ENCODE results near the gene BAG3. TPM values are rescaled to one million over a fixed set of nuclear protein-coding genes. Genes with fewer than 3 reads are reported as not detected.

Gene BAG3
- total RNA-seq, 1 experiment from 2014 or later = 57.0 TPM

GRCh38 chr10:119602241-119603095 is 48.7 kb upstream of the BAG3 start:
- Histone ChIP-seq H3K9ac (ENCODE audit: low read length) (no peak overlapping the region), H3K36me3 (ENCODE audit: control insufficient read depth in 1 of 2, insufficient read depth in 2 of 2, low read length in 2 of 2) (no peaks in the 10 kb centered on the region), H3K27me3 (ENCODE audit: insufficient read depth, low read length) (no peaks in the 10 kb centered on the region), H3K4me1 (ENCODE audit: control insufficient read depth in 1 of 2, insufficient read depth in 2 of 2, low read length in 2 of 2) (peaks cover 5 to 6% of the 10 kb centered on the region in 2 experiments; a peak in 3 of 4 replicates), H4K20me1 (ENCODE audit: insufficient read depth) (no peaks in the 10 kb centered on the region), H3K9me2 (ENCODE audit: insufficient read depth) (no peaks in the 10 kb centered on the region), H3K79me2 (ENCODE audit: insufficient read depth, low read length) (no peaks in the 10 kb centered on the region), H3K4me3 (replicated peaks in 1 of 2; ENCODE audit: low read depth in 1 of 2, low read length in 2 of 2) (no peak overlapping the region), H3K4me2 (ENCODE audit: low read length) (no peak overlapping the region), H3K27ac (ENCODE audit: low read depth, low read length) (no peak overlapping the region), H3K9me3 (ENCODE audit: control insufficient read depth in 1 of 2, insufficient read depth in 1 of 2, low read depth in 1 of 2, low read length in 2 of 2) (no peaks in the 10 kb centered on the region; a peak in 1 of 4 replicates), H2AFZ (ENCODE audit: low read depth, low read length, poor library complexity, severe bottlenecking) (no peak overlapping the region)
- BruUV-seq (replicated peaks) = no TSS peak
- ATAC-seq (peak; percentile 97), DNase-seq (ENCODE audit: low read depth, low spot score) (peak; percentile 51)
- ChIA-PET CTCF (interaction anchor here (0.6 to 1.6 kb wide), 26 partner anchors 9 to 403 kb away, joined by 3 to 10 read pairs (median 4); partner anchors contain the start of genes BAG3 and RGS10), POLR2A (interaction anchor here (1.0 kb wide), 1 partner anchor 19 kb away, joined by 3 read pairs; no protein-coding TSS in a partner anchor), RAD21 (ENCODE audit: low non-redundant PET in 1 of 2, low total read pairs in 2 of 2, uncharacterized antibody in 2 of 2, unreplicated experiment in 2 of 2) (interaction anchor here (0.7 to 1.5 kb wide), 2 partner anchors 403 kb away, joined by 3 to 8 read pairs; no protein-coding TSS in a partner anchor)
- intact Hi-C loops (cut with micrococcal nuclease) = no loop called here
- TF ChIP-seq SRF (IDR thresholded peaks at IDR 0.05; ENCODE audit: low read depth) (no peak), CTCF (IDR thresholded peaks at IDR 0.05 in 2 of 3, conservative IDR thresholded peaks at IDR 0.05 in 1 of 3; ENCODE audit: borderline replicate concordance in 1 of 3, insufficient read depth in 1 of 3, low read depth in 2 of 3, low read length in 2 of 3) (peak in 2 of 3 experiments; percentile 89 to 93; a peak in 4 of 6 replicates)

- POLR2A ChIA-PET = no interaction called here
Measured at GRCh38 chr10:119604468-119604867, 46.7 kb upstream of the BAG3 start.

More at GRCh38 chr10:119604468-119604867, 46.7 kb upstream of the BAG3 start:
- Histone ChIP-seq H4K20me1 (ENCODE audit: insufficient read depth) (no peaks in the 10 kb centered on the region), H3K27me3 (ENCODE audit: insufficient read depth, low read length) (no peaks in the 10 kb centered on the region), H3K4me1 (ENCODE audit: control insufficient read depth in 1 of 2, insufficient read depth in 2 of 2, low read length in 2 of 2) (peaks cover 0 to 10% of the 10 kb centered on the region in 2 experiments; a peak in 1 of 4 replicates), H3K9me3 (ENCODE audit: control insufficient read depth in 1 of 2, insufficient read depth in 1 of 2, low read depth in 1 of 2, low read length in 2 of 2) (no peaks in the 10 kb centered on the region), H3K9me2 (ENCODE audit: insufficient read depth) (no peaks in the 10 kb centered on the region), H3K9ac (ENCODE audit: low read length) (no peak overlapping the region), H3K4me2 (ENCODE audit: low read length) (no peak overlapping the region), H3K4me3 (replicated peaks in 1 of 2; ENCODE audit: low read depth in 1 of 2, low read length in 2 of 2) (no peak overlapping the region), H3K27ac (ENCODE audit: low read depth, low read length) (no peak overlapping the region), H3K79me2 (ENCODE audit: insufficient read depth, low read length) (no peaks in the 10 kb centered on the region), H2AFZ (ENCODE audit: low read depth, low read length, poor library complexity, severe bottlenecking) (no peak overlapping the region), H3K36me3 (ENCODE audit: control insufficient read depth in 1 of 2, insufficient read depth in 2 of 2, low read length in 2 of 2) (no peaks in the 10 kb centered on the region)
- DNase-seq (ENCODE audit: low read depth, low spot score) (no peak), ATAC-seq (no peak)
- TF ChIP-seq ZFX (IDR thresholded peaks at IDR 0.05) (no peak), CBX3 (IDR thresholded peaks at IDR 0.05; ENCODE audit: low read depth) (no peak), ELF1 (IDR thresholded peaks at IDR 0.05; ENCODE audit: borderline replicate concordance, low read depth) (no peak), SIN3A (IDR thresholded peaks at IDR 0.05; ENCODE audit: low read depth) (no peak), POLR2A (IDR thresholded peaks at IDR 0.05; ENCODE audit: borderline replicate concordance, extremely low read depth, insufficient read depth, insufficient read length) (no peak), FOSL1 (IDR thresholded peaks at IDR 0.05; ENCODE audit: low read depth) (no peak), CEBPB (IDR thresholded peaks at IDR 0.05; ENCODE audit: low read depth) (no peak), EZH2 (IDR thresholded peaks at IDR 0.05) (no peak), ZNF274 (IDR thresholded peaks at IDR 0.05; ENCODE audit: low read depth, low read length) (no peak), SRF (IDR thresholded peaks at IDR 0.05; ENCODE audit: low read depth) (no peak), MAX (IDR thresholded peaks at IDR 0.05) (no peak), POLR2AphosphoS5 (IDR thresholded peaks at IDR 0.05; ENCODE audit: low read depth, low read length) (no peak)
- CTCF ChIA-PET = no interaction called here
- RAD21 ChIA-PET (ENCODE audit: low non-redundant PET in 1 of 2, low total read pairs in 2 of 2, uncharacterized antibody in 2 of 2, unreplicated experiment in 2 of 2) = interaction anchor here in 1 of 2 experiments (0.7 kb wide), 1 partner anchor 157 kb away, joined by 5 read pairs; no protein-coding TSS in a partner anchor
- BruUV-seq (replicated peaks) = no TSS peak
- intact Hi-C loops (cut with micrococcal nuclease) = no loop called here
